GM10248 (cell line): ENCODE measurements around the gene EIF3A.

Experiments
- CTCF ChIA-PET: fragments of 300-600 bp; sonication (Branson Sonifier 250); formaldehyde crosslinking; extraction: SDS; loops from one replicate; lab custom pipeline; 2021; ENCODE audit warnings: antibody characterized with exemption; lab: Yijun Ruan, JAX
- POLR2A ChIA-PET: fragments of 350-650 bp; sonication (Branson Sonifier 250); formaldehyde crosslinking; extraction: SDS; loops from one replicate; lab custom pipeline; 2020; ENCODE audit warnings: antibody characterized with exemption; lab: Yijun Ruan, JAX
- DNase-seq: peaks from one replicate; pipeline ENCODE4 v3.0.0; 2012; ENCODE audit errors: extremely low spot score
- CTCF ChIP-seq: IDR thresholded peaks from 2 replicates; pipeline ENCODE4 v1.5.1; 2012; ENCODE audit warnings: mild to moderate bottlenecking, low read depth; ENCODE audit errors: extremely low read depth, missing control alignments, control extremely low read depth

The EIF3A gene

GRCh38 chr10:119087271-119087882, 6.8 kb upstream of the EIF3A start:
- no peak for TF ChIP-seq CTCF
- no peak for DNase-seq
- ChIA-PET POLR2A (no interaction called here), CTCF (no interaction called here)

GRCh38 chr10:119084896-119085295, 4.3 kb upstream of the EIF3A start:
- ChIA-PET CTCF (interaction anchor here (1.0 to 1.3 kb wide), 3 partner anchors 9 to 114 kb away, joined by 3 read pairs; no protein-coding TSS in a partner anchor), POLR2A (interaction anchor here (0.6 kb wide), 1 partner anchor 434 kb away, joined by 4 read pairs; no protein-coding TSS in a partner anchor)
- no peak for DNase-seq
- TF ChIP-seq CTCF = no peak

GRCh38 chr10:119079599-119080520, 757 bp downstream of the EIF3A start:
- CTCF ChIA-PET = interaction anchor here (0.7 kb wide), 1 partner anchor 24 kb away, joined by 3 read pairs; the partner anchor contains the start of gene DENND10
- POLR2A ChIA-PET = interaction anchor here (0.8 kb wide), 1 partner anchor 11 kb away, joined by 3 read pairs; no protein-coding TSS in a partner anchor
- DNase-seq = peak; percentile 89
- no peak for TF ChIP-seq CTCF

- CTCF ChIA-PET = interaction anchor here (1.5 kb wide), 1 partner anchor 46 kb away, joined by 3 read pairs; no protein-coding TSS in a partner anchor
- DNase-seq = no peak
- TF ChIP-seq CTCF = no peak
- POLR2A ChIA-PET = no interaction called here
Observed at GRCh38 chr10:119078422-119079179, 2.0 kb downstream of the EIF3A start.

GRCh38 chr10:119073584-119073983, 7.0 kb downstream of the EIF3A start:
- TF ChIP-seq CTCF = no peak
- ChIA-PET CTCF (interaction anchor here (1.3 kb wide), 1 partner anchor 42 kb away, joined by 3 read pairs; no protein-coding TSS in a partner anchor), POLR2A (no interaction called here)
- DNase-seq = no peak
